RWPE1 (cell line): ENCODE measurements around the gene TNFRSF18.

Source experiments
- CTCF ChIA-PET: fragments of 350-600 bp; sonication (Branson Sonifier 250); formaldehyde crosslinking; extraction: SDS; loops from one replicate; lab custom pipeline; 2021; lab: Yijun Ruan, JAX
- POLR2A ChIA-PET: fragments of 400-600 bp; formaldehyde crosslinking; extraction: SDS; loops from one replicate; lab custom pipeline; 2020; ENCODE audit warnings: antibody characterized with exemption; ENCODE audit not compliant: low non-redundant PET; lab: Yijun Ruan, JAX
- DNase-seq: peaks from one replicate; pipeline ENCODE4 v3.0.0; 2012; ENCODE audit warnings: low spot score
- H3K27ac ChIP-seq: fragments of 450-650 bp; 2 replicates; pipeline ENCODE4 v1.5.1; 2017
- TF ChIP-seq, protein P1 (sequence below): fragments of 450-650 bp; conservative IDR thresholded peaks from 2 replicates; pipeline ENCODE4 v1.5.1; 2017; ENCODE audit warnings: low read depth, mild to moderate bottlenecking

Gene TNFRSF18

DNA sequence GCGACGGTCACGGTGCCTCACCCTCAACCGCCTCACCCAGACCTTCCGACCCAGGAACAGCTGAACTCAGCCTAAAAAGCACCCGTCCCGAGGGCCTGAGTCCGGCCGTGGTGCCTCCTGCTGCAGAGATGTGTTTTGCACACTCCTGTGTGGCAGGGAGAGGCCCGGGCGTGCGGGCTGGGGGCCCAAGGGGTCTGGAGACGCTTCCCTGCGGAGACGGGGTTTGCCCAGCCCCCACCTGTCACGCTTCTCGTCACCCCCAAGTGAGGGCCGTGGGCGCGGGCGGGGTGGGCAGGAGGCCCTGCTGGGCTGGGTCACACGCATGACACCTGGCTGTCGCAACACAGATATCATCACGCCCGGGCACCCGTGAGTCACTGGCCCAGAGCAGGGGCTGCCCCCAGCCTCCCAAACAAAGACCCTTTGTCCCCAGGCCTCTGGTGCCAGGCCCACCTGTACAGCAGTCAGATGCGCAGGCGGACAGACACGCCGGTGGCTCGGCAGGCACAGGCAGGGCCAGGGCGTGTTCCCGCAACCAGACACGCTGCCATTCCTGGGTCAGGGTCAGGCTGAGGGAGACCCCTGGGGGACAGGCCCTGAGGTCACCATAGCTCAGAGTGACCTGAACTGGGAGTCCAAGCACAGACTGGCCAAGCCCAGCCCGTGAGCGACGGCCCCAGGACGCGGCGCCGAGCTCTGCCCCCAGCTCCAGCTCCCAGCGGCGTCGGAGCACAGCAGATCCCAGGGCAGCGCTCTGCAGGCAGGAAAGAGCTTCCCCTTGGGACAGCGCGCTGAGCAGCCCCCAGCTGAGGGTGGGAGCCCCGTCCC lies 31.7 kb upstream of the TNFRSF18 start:
- TF ChIP-seq, protein P1, sequence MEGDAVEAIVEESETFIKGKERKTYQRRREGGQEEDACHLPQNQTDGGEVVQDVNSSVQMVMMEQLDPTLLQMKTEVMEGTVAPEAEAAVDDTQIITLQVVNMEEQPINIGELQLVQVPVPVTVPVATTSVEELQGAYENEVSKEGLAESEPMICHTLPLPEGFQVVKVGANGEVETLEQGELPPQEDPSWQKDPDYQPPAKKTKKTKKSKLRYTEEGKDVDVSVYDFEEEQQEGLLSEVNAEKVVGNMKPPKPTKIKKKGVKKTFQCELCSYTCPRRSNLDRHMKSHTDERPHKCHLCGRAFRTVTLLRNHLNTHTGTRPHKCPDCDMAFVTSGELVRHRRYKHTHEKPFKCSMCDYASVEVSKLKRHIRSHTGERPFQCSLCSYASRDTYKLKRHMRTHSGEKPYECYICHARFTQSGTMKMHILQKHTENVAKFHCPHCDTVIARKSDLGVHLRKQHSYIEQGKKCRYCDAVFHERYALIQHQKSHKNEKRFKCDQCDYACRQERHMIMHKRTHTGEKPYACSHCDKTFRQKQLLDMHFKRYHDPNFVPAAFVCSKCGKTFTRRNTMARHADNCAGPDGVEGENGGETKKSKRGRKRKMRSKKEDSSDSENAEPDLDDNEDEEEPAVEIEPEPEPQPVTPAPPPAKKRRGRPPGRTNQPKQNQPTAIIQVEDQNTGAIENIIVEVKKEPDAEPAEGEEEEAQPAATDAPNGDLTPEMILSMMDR: no peak
- peak overlapping the region; percentile 81 for H3K27ac ChIP-seq
- no peak for DNase-seq
- POLR2A ChIA-PET: interaction anchor here (0.9 kb wide), 1 partner anchor 8 kb away, joined by 3 read pairs; no protein-coding TSS in a partner anchor
- CTCF ChIA-PET: interaction anchor here (1.7 to 2.7 kb wide), 2 partner anchors 53 to 116 kb away, joined by 8 to 11 read pairs; no protein-coding TSS in a partner anchor

DNA sequence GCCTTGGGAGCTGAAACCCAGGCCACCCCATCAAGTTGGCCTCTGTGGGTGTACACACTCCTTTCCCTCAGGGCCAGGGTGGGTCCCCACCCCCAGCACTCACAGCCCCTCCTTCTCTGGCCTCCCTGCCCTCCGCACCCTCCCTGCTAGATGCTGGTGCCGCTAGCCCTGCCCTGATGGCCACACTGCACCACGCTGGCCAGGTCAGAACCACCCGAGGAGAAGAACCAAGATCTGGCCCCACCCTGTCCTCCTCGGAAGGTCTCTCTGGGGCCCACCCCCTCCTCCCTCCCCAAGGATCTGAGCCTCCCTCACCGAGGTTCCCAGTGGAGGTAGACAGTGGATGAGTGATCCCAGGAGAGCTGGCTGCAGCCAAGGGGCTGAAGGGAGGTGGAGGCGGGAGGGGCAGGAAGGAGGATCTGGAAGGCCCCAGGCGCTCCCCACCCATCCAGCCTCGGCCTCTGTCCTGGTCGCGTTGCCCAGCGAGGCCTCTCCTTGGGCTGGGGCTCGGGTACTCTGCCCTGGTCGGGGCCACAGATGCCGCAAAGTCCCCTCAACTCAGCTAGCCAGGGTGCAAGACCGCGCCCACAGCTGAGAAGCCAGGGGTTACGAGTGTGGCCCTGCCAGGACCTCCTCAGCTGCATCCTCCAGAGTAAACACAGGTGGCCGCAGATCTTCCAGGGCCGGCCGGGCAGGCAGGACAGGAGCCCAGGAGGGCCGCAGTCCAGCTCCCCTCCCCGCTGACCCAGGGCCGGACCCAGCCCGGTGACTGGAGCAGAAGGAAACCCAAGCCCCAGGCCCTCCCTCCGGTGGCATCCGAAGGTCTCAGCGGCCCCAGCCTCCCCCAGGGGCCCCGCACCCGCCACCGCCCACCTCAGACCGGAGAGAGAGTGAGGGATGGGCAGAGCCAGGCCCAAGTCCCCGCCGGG lies 30.8 kb upstream of the TNFRSF18 start:
- ChIA-PET POLR2A (interaction anchor here (0.9 kb wide), 1 partner anchor 9 kb away, joined by 3 read pairs; no protein-coding TSS in a partner anchor), CTCF (interaction anchor here (0.6 to 2.7 kb wide), 2 partner anchors 115 to 308 kb away, joined by 3 to 8 read pairs; no protein-coding TSS in a partner anchor)
- TF ChIP-seq, protein P1: no peak
- DNase-seq: no peak
- H3K27ac ChIP-seq: peak overlapping the region; percentile 81

DNA sequence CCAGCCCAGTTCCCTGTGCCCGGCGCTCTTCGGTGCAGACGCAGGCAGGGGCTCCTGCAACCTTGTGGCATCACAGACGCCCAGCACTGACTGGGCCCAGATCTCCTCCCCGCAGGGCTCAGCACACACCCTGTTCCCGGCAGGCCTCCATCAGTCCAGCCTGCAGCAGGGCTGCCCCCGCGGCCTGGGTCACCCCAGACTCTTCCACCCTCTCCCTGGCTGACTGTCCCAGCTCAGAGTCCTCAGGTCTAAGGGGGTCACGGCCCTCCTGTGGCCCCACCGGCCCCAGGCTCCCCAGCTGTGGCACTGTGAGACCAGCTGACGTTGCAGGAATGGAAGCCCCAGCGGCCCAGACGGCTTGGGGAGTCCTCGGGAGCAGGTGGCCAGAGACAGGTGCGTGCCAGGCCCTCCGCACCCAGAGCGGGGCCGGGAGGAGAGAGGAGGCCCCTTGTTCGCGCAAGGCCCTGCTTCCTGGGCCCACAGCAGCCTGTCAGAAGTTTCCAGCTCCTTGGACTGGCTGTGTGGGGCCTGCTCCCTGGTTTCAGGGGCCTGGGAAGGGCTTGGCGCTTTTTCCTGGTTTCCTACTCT lies 29.9 kb upstream of the TNFRSF18 start:
- TF ChIP-seq, protein P1: no peak
- DNase-seq: no peak
- CTCF ChIA-PET: interaction anchor here (0.6 to 2.7 kb wide), 2 partner anchors 114 to 307 kb away, joined by 3 to 8 read pairs; no protein-coding TSS in a partner anchor
- peak overlapping the region; percentile 81 for H3K27ac ChIP-seq
- POLR2A ChIA-PET: no interaction called here

DNA sequence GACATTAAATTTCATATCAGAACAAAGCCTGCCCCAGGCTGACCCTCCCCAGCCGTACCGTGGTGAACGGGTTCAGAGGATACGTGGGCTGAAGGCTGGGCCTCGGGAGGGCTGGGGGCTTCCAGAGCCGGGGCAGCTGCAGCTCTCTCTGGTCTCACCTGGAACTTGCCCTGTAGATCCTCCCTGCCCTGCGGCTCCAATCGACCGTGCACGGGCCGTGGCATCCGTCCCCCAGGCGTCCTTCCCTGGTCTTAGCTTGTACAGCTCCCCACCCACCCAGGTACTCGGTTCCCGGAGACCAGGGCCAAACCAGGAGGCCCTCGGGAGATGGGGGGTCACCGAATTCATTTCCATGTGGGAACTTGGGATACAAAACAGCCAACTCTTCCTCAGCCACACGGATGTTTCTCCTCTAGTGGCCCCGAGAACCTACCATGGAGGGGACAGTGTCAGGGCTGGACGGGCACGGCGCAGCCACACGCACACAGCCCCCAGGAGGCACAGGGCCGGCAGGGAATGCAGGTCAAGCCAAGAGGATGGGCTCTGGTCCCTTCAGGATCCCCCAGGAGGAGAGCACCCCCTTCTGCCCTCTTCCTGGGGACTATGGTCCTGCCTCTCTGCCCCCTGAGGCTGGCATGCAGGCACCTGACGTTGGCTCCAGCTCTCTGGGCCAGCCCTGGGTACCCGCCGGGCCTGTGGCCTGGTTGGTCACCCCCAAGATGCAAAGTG lies 28.8 kb upstream of the TNFRSF18 start:
- peak overlapping the region; percentile 81 for H3K27ac ChIP-seq
- ChIA-PET CTCF (no interaction called here), POLR2A (interaction anchor here (0.5 kb wide), 1 partner anchor 22 kb away, joined by 6 read pairs; no protein-coding TSS in a partner anchor)
- TF ChIP-seq, protein P1: no peak
- DNase-seq: no peak

DNA sequence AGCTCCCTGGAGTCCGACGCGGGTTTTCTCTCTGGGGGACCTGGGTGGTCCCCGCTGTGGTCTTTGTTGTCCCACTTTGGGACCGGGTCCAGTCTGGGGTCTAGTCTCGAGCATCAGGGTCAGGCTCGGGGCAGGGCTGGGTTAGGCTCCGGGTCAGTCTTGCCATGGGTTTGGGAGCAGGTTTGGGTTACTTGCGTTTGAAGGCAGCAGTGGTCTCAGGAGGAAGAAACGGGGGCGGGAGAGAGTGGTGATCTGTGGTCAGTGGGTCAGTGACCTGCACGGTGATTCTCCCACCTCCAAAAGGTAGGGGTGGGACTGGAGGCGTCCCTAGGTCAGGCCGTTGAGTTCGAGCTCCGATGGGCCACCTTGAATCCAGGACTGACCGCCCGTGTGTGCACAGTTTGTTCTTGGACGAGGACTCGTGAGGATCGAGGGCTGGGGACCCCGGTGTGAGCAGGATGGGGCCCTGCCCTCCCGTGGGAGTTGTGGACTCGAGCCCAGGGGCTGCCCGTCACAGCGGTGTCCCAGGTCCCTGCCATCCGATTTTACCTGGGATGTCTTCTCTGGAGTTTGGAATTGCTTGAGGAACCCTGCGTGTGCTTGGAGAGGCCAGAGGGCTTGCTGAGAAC lies 27.9 kb upstream of the TNFRSF18 start:
- CTCF ChIA-PET: no interaction called here
- DNase-seq: no peak
- TF ChIP-seq, protein P1: no peak
- POLR2A ChIA-PET: interaction anchor here (0.5 kb wide), 1 partner anchor 23 kb away, joined by 6 read pairs; no protein-coding TSS in a partner anchor
- H3K27ac ChIP-seq: peak overlapping the region; percentile 81
